ENCODE measurements around the gene GALC. TPM values are rescaled to one million over a fixed set of nuclear protein-coding genes. Genes with fewer than 3 reads are reported as not detected.

The GALC gene
- polyA plus RNA-seq, 1 donor (not counting 4 experiments of a cell fraction or from before 2014, with no cell fraction given), result 7.9 TPM

GRCh38 chr14:88007608-88008007 lies 14.6 kb upstream of the GALC start:
- no peak overlapping the region for H3K4me3 ChIP-seq (ENCODE audit: control insufficient read depth in 2 of 3, extremely low read depth in 1 of 3, insufficient read depth in 2 of 3, low read depth in 1 of 3, low read length in 3 of 3)
- no peaks in the 10 kb centered on the region for H3K79me2 ChIP-seq (ENCODE audit: control insufficient read depth, insufficient read depth, low read length)
- H3K9ac ChIP-seq (ENCODE audit: control insufficient read depth, extremely low read depth, insufficient read depth, low read length), result no peak overlapping the region
- no peaks in the 10 kb centered on the region for H3K9me1 ChIP-seq (ENCODE audit: control insufficient read depth, extremely low read depth, insufficient read depth, low read length)
- no peaks in the 10 kb centered on the region for H3K9me3 ChIP-seq (ENCODE audit: control insufficient read depth, low read depth, low read length)
- TF ChIP-seq CTCF (optimal IDR thresholded peaks at IDR 0.05 in 1 of 3, IDR thresholded peaks at IDR 0.05 in 1 of 3, conservative IDR thresholded peaks at IDR 0.05 in 1 of 3; ENCODE audit: extremely low read depth in 1 of 3, insufficient read depth in 2 of 3, low read length in 3 of 3) (no peak), EZH2 (IDR thresholded peaks at IDR 0.05; ENCODE audit: low read length) (no peak)
- H3K36me3 ChIP-seq (ENCODE audit: control insufficient read depth in 2 of 2, extremely low read depth in 1 of 2, insufficient read depth in 2 of 2, low read length in 2 of 2), result no peaks in the 10 kb centered on the region
- no peak for DNase-seq (ENCODE audit: low read depth, low spot score)
- no peak for FAIRE-seq
- no peaks in the 10 kb centered on the region for H3K4me1 ChIP-seq (ENCODE audit: control insufficient read depth, extremely low read depth, insufficient read depth, low read length)
- H2AFZ ChIP-seq (ENCODE audit: control insufficient read depth, low read length), result no peak overlapping the region
- H3K4me2 ChIP-seq (ENCODE audit: control insufficient read depth, extremely low read depth, insufficient read depth, low read depth, low read length), result no peak overlapping the region
- no peaks in the 10 kb centered on the region for H4K20me1 ChIP-seq (ENCODE audit: control insufficient read depth, extremely low read depth, insufficient read depth, low read length)
- H3K27ac ChIP-seq (ENCODE audit: control insufficient read depth, insufficient read depth, low read length), result no peak overlapping the region
- no peaks in the 10 kb centered on the region for H3K27me3 ChIP-seq (ENCODE audit: control insufficient read depth, extremely low read depth, insufficient read depth, low read length)
- dilution Hi-C loops (cut with MboI; ENCODE audit: extremely low pct_ligation_motif_present, low sequenced_read_pairs), result no loop called here

- Histone ChIP-seq H3K27ac (ENCODE audit: control insufficient read depth, insufficient read depth, low read length) (no peak overlapping the region), H3K27me3 (ENCODE audit: control insufficient read depth, extremely low read depth, insufficient read depth, low read length) (no peaks in the 10 kb centered on the region), H3K9ac (ENCODE audit: control insufficient read depth, extremely low read depth, insufficient read depth, low read length) (no peak overlapping the region), H3K4me1 (ENCODE audit: control insufficient read depth, extremely low read depth, insufficient read depth, low read length) (no peaks in the 10 kb centered on the region), H3K4me2 (ENCODE audit: control insufficient read depth, extremely low read depth, insufficient read depth, low read depth, low read length) (no peak overlapping the region), H3K4me3 (ENCODE audit: control insufficient read depth in 2 of 3, extremely low read depth in 1 of 3, insufficient read depth in 2 of 3, low read depth in 1 of 3, low read length in 3 of 3) (no peak overlapping the region), H3K9me1 (ENCODE audit: control insufficient read depth, extremely low read depth, insufficient read depth, low read length) (no peaks in the 10 kb centered on the region), H4K20me1 (ENCODE audit: control insufficient read depth, extremely low read depth, insufficient read depth, low read length) (no peaks in the 10 kb centered on the region), H3K9me3 (ENCODE audit: control insufficient read depth, low read depth, low read length) (no peaks in the 10 kb centered on the region), H3K79me2 (ENCODE audit: control insufficient read depth, insufficient read depth, low read length) (no peaks in the 10 kb centered on the region), H2AFZ (ENCODE audit: control insufficient read depth, low read length) (no peak overlapping the region), H3K36me3 (ENCODE audit: control insufficient read depth in 2 of 2, extremely low read depth in 1 of 2, insufficient read depth in 2 of 2, low read length in 2 of 2) (no peaks in the 10 kb centered on the region)
- no peak for TF ChIP-seq CTCF (optimal IDR thresholded peaks at IDR 0.05 in 1 of 3, IDR thresholded peaks at IDR 0.05 in 1 of 3, conservative IDR thresholded peaks at IDR 0.05 in 1 of 3; ENCODE audit: extremely low read depth in 1 of 3, insufficient read depth in 2 of 3, low read length in 3 of 3)
- no peak for TF ChIP-seq EZH2 (IDR thresholded peaks at IDR 0.05; ENCODE audit: low read length)
- dilution Hi-C loops (cut with MboI; ENCODE audit: extremely low pct_ligation_motif_present, low sequenced_read_pairs), result no loop called here
- no peak for FAIRE-seq
- no peak for DNase-seq (ENCODE audit: low read depth, low spot score)
These were observed 13.2 kb upstream of the GALC start for GRCh38 chr14:88005978-88006851.
